IPS-11a (cell line): Measurements from ENCODE around the gene ZFHX3.

Experiments
- H3K4me3 ChIP-seq: one replicate; pipeline ENCODE4 v1.5.1; 2013; ENCODE audit warnings: low read depth, low read length, control low read depth

Gene ZFHX3

GRCh38 chr16:72911971-72912370 lies 136.0 kb downstream of the ZFHX3 start:
- no peak overlapping the region for H3K4me3 ChIP-seq

DNA sequence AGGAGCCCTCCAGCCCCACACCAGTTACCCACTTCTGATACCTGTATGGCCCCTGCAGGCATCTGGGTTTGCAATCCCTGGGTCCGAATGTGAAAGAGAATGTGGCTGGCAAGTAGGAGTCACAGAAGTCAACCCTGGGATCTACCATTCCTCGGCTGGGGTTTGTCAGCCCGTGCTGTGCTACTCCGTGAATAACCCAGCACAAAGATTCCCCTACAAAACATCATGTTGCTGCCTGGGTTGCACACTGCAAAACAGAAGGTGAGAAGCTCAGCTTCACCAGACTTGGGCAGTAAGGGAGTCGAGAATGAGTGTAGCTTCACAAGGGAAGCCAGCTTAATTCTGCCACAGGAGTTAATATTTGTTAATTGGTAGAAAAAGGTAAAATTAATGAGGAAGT lies 137.1 kb downstream of the ZFHX3 start:
- no peak overlapping the region for H3K4me3 ChIP-seq

- no peak overlapping the region for H3K4me3 ChIP-seq
Measured at GRCh38 chr16:72910381-72910780, 137.5 kb downstream of the ZFHX3 start.

GRCh38 chr16:72909196-72909595 lies 138.7 kb downstream of the ZFHX3 start:
- H3K4me3 ChIP-seq, result no peak overlapping the region

- no peak overlapping the region for H3K4me3 ChIP-seq
Measured at GRCh38 chr16:72908362-72909167, 139.4 kb downstream of the ZFHX3 start.

DNA sequence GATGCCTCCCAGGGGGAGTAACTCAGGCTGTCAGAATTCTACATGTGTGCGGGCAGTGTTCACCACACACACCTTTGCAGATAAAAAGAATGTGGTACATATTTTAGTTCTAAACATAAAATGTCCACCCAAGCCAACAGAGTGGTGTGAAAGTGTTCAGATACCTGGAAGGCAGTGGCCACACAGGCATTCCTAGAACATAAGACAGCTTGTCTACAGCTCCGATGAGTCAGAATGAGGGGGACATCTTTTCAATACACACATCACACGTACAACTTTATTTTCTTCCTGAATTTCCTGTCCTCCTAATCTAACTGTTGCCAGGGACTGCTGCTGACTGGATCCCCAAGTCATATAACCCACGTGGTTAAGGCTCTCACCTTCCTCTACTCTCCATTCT lies 142.3 kb downstream of the ZFHX3 start:
- H3K4me3 ChIP-seq, result no peak overlapping the region

- no peak overlapping the region for H3K4me3 ChIP-seq
Measured at GRCh38 chr16:72903176-72903575, 144.8 kb downstream of the ZFHX3 start.

DNA sequence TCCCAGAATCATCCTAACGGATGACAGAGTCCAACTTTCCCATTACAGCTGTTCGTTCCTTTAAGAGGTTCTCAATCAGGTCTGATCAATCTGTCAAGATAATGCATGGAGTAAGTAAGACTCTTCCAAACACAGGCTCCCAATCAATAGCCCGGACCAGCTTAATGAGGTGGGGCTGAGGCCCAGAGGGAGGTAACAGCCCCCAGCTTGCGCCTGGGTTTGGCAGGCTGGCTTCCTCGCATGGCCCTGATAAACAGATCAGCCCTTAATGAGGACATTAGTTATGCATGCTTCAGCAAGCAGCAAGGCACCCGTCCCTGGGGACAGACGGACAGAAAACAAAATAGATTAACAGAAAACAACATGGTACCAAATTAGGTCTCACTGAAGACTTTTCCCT lies 145.7 kb downstream of the ZFHX3 start:
- H3K4me3 ChIP-seq, result no peak overlapping the region

DNA sequence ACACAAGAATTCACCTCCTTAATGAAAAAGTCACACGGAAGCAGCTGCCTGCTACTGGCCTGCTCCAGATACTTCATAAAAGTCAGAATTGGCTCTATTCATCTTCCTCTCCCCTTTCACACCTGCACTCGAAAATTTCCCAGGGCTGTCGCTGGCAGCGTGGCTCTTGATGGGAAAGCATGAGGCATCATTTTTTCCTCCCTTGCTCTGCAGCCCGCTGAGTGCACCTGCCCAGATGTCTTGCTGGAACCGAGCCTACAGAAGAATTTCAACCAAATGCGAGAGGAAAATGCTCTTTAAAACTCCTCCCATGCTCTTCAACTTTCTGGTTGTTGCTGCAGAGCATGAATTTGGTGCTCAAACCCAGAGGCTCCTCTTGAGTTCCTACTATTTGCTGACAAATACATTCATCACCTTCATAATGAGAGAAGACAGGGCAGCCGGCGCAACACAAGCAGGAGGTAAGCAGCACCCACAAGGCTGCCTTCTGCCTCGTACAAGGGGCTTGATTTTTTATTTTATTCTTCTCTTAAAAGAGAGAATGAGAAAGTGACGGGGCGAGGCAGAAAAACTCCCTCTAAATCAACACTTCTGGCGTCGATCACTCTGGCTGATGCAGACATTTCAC lies 146.8 kb downstream of the ZFHX3 start:
- no peak overlapping the region for H3K4me3 ChIP-seq

DNA sequence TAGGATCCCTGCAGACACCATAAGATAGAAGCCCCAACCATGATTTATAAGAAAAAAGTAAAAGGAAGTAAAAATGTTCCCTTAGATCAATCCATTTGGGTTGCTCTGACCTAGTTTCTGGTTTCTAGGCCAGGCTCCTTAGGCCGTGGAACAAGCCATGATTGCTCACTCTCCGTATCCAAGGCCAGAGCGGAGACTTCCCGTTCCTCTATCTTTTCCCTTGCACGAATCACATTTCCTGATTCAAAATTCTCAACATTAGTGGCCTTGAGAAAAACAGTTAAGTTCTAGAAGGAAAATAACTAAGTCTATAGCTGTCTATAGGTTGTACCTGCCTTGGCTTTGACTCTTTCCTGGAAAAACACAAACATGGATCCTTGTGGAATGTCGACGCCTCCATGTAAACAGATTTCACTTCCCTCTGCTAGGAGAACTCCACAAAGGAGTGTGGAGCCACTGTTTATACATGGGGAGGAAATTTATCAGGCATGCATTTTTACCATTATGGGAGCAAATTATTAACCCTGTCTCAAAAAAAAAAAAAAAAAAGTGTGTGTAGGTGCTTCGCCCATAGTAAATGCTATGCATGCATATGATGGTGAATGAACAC lies 149.6 kb downstream of the ZFHX3 start:
- no peak overlapping the region for H3K4me3 ChIP-seq

DNA sequence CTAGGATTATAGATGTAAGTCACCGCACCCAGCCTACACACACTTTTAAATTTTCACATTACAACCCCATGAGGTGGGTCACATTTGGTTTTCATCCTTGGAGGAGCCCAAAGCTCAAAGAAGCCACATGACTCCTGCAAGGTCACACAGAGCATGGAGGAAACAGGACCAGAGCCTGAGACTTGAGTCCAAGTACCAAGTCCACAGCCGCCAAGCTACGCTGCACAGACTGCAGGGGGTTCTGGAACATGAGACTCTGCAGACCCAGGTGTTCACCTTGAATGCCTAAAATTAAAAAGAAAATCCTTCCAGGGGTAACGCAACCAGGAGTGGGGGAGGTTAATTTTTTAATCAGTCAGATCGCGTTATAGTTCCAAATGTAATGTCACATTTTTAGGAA lies 150.2 kb downstream of the ZFHX3 start:
- H3K4me3 ChIP-seq, result no peak overlapping the region

DNA sequence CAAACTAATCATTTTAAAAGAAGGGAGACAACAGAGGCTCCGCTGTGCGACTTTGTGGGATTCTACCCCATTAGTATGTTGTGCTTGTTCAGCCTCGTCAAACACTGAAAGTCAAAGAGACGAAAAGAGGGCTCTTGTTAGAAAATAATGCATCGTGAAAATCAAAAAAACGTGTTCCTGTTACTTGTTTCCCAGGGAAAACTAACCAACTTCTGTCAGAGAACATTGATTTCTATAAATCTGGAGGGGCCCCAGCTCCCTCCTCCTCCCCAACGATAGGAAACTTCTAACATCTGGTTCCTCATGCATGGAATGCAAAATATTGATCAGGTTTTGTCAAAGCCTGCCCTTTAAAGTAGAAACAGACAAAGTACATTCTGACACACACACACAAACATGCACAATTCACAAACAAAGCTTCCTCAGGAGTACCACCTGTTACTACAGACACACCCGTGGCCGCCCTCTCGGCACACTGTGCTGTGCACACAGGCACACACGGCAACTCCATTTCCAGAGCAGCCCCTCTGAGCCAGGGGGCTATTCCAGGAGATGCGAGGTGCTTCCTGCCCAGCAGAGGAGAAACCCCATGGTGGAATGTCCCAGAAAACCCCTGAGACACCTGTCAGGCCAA lies 151.3 kb downstream of the ZFHX3 start:
- no peak overlapping the region for H3K4me3 ChIP-seq

DNA sequence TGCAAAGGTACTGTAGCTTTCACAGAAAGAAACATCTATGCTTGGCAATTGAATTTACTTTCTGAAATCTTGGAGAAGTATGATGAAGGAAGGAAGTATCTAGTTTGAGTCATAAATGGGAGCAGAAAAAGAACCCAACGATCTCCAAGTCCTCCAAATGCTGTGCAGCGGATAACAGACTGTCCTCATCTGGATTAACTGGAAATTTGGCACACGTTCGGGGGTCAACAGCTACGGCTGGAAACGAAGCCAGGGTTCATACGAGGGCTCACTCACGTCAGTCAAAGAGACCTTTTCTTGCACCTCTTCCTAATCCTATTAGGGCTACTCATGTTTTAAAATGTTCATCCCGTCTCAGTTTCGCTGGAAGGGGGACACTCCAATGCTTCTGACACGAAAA lies 152.0 kb downstream of the ZFHX3 start:
- no peak overlapping the region for H3K4me3 ChIP-seq

DNA sequence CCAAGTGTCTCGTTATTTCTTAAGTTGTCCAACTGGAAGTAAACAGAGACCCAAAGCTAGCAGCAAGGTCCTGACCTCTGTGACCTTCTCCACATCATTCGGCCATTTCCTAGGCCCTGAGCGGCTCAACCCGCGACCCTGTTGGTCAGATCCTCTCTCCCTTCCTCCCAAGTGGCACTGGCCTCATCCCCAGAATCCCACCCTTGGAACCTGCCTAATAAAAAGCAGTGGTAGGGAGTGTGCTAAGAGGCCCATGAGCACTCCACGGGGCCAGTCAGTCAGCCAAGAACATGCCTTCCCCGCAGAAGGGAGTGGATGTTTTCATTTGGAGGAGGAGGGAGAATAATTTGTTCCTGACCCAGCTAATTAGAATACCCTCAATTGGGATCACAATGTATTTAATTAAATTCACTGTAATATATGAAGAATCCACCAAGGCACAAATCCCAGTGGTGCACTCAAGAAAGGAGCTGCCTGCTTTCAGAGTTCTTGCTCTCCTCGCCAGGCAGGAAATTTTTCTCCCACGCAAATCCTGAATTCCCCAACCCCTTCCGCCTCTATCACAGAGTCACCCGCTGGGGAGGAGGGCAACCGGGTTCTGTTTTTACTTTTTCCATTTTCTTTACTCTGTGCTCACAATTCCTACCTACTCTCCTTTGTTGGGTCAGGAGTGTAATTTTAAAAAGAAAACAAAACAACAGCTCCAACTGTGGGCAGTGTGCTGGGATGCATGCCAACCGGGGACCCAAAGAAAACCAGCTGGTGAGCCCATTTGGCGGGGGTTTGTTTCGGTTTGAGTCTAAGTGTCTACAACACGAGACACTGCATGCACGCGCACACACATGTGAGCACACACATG lies 153.4 kb downstream of the ZFHX3 start:
- H3K4me3 ChIP-seq, result no peak overlapping the region

- H3K4me3 ChIP-seq, result no peak overlapping the region
Measured at GRCh38 chr16:72891291-72892227, 156.4 kb downstream of the ZFHX3 start.

DNA sequence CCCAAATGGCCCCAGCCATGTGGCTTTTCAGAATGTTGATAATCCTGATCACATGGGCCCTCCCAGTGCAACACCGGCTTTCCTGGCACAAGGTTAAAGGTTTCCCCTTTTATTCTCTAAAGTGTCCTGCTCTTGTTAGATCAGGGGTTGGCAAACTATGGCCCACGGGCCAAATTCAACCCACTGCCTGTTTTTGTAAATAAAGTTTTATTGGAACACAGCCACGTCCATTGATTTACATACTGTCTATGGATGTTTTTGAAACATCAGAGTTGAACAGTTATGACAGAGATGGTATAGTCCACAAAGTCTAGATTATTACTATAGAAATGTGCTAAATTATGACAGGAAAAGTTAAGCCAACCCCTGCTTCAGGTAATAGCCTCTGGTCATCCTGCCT lies 157.3 kb downstream of the ZFHX3 start:
- H3K4me3 ChIP-seq, result no peak overlapping the region

DNA sequence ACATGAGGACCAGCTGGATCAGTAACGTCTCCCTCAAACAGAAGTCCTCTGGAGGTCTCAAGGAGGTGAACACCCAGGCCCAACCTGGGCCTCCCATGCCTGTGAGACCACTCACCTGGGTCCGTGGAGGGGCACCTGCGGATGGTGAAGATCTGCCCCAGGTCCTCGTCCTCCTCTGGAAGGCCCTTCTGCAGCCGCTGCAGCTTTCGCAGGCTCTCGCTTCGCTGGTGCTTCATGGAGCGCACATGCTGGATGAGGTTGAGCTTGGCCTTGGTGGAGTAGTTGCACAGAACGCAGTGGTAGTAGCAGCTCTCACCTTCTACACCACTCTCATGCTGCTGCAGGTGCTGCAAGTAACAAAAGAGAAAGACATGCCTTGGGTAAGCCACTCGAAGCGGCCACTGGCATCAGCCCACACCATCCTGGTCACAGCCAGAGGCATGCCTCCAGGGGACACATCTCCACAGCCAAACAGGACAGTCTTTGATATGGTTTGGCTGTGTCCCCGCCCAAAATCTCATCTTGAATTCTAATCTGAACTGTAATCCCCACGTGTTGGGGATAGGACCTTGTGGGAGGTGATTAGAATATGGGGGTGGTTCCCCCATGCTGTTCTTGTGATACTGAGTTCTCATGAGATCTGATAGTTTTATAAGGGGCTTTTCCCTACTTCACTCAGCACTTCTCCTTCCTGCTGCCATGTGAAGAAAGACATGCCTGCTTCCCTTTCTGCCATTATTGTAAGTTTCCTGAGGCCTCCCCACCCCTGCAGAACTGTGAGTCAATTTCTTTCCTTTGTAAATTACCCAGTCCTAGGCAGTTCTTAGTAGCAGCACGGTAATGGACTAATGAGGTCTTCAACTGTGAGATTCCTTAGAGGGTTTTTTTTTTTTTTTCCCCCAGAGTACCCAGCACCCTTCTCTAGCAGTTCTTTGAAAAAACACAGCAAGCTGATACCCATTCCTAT lies 158.0 kb downstream of the ZFHX3 start:
- no peak overlapping the region for H3K4me3 ChIP-seq

DNA sequence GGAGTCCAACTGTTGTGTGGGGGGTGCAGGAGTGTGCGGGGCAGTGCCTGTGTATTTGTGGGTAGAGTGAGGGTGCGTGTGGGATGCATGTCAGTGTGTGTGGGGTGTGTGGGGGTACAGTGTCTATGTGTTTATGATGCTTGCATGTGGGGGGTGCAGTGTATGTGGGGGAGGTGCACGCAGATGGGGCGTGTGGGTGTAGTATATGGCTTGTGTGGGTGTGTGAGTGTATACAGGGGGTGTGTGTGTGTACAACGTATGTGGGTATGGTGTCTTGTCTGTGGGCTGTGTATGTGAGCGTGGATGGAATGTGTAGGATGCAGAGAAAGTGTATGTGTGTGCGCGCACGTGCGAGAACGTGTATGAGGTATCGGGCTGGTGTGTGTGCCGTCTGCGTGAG lies 160.4 kb downstream of the ZFHX3 start:
- no peak overlapping the region for H3K4me3 ChIP-seq
